ENCODE data around the gene ARHGEF7.

ARHGEF7 gene

GRCh38 chr13:111289251-111289650, 174.1 kb downstream of the ARHGEF7 start:
- no peaks in the 10 kb centered on the region for H3K27me3 ChIP-seq (ENCODE audit: insufficient read depth, low read depth, severe bottlenecking)
- no peaks in the 10 kb centered on the region for H3K9me3 ChIP-seq (ENCODE audit: severe bottlenecking)
- peaks cover 70% of the 10 kb centered on the region for H3K36me3 ChIP-seq
- DNase-seq: no peak
- no peak overlapping the region for H3K27ac ChIP-seq
- no peak for TF ChIP-seq CTCF (IDR thresholded peaks at IDR 0.05; ENCODE audit: low read depth, low read length)
- H3K4me3 ChIP-seq (ENCODE audit: low read depth, low read length): no peak overlapping the region

GRCh38 chr13:111291908-111292307, 176.8 kb downstream of the ARHGEF7 start:
- H3K27ac ChIP-seq: no peak overlapping the region
- no peak overlapping the region for H3K4me3 ChIP-seq (ENCODE audit: low read depth, low read length)
- H3K36me3 ChIP-seq: peaks cover 57% of the 10 kb centered on the region
- no peaks in the 10 kb centered on the region for H3K9me3 ChIP-seq (ENCODE audit: severe bottlenecking)
- H3K27me3 ChIP-seq (ENCODE audit: insufficient read depth, low read depth, severe bottlenecking): no peaks in the 10 kb centered on the region
- no peak for DNase-seq
- no peak for TF ChIP-seq CTCF (IDR thresholded peaks at IDR 0.05; ENCODE audit: low read depth, low read length)

- H3K36me3 ChIP-seq: peaks cover 51% of the 10 kb centered on the region
Measured at GRCh38 chr13:111292710-111293485, 177.8 kb downstream of the ARHGEF7 start.

GRCh38 chr13:111295886-111296285, 180.8 kb downstream of the ARHGEF7 start:
- Histone ChIP-seq H3K27ac (no peak overlapping the region), H3K9me3 (ENCODE audit: severe bottlenecking) (no peaks in the 10 kb centered on the region), H3K4me3 (ENCODE audit: low read depth, low read length) (no peak overlapping the region), H3K27me3 (ENCODE audit: insufficient read depth, low read depth, severe bottlenecking) (no peaks in the 10 kb centered on the region), H3K36me3 (peaks cover 37% of the 10 kb centered on the region)
- no peak for DNase-seq
- no peak for TF ChIP-seq CTCF (IDR thresholded peaks at IDR 0.05; ENCODE audit: low read depth, low read length)

More at GRCh38 chr13:111292710-111293485, 177.8 kb downstream of the ARHGEF7 start:
- Histone ChIP-seq H3K27me3 (ENCODE audit: insufficient read depth, low read depth, severe bottlenecking) (no peaks in the 10 kb centered on the region), H3K9me3 (ENCODE audit: severe bottlenecking) (no peaks in the 10 kb centered on the region), H3K4me3 (ENCODE audit: low read depth, low read length) (no peak overlapping the region), H3K27ac (no peak overlapping the region)
- TF ChIP-seq CTCF (IDR thresholded peaks at IDR 0.05; ENCODE audit: low read depth, low read length): no peak
- no peak for DNase-seq

GRCh38 chr13:111296417-111296816, 181.3 kb downstream of the ARHGEF7 start:
- peaks cover 36% of the 10 kb centered on the region for H3K36me3 ChIP-seq
- no peak overlapping the region for H3K27ac ChIP-seq
- no peak for TF ChIP-seq CTCF (IDR thresholded peaks at IDR 0.05; ENCODE audit: low read depth, low read length)
- no peak for DNase-seq
- H3K9me3 ChIP-seq (ENCODE audit: severe bottlenecking): no peaks in the 10 kb centered on the region
- H3K27me3 ChIP-seq (ENCODE audit: insufficient read depth, low read depth, severe bottlenecking): no peaks in the 10 kb centered on the region
- no peak overlapping the region for H3K4me3 ChIP-seq (ENCODE audit: low read depth, low read length)

Measured in WERI-Rb-1 (cell line).